ENCODE measurements around the gene STPG3. TPM values are rescaled to one million over a fixed set of nuclear protein-coding genes. Genes with fewer than 3 reads are reported as not detected.
"Not testable (repeated sequence)": the region's sequence is repeated elsewhere in the genome, so short reads cannot be mapped to it uniquely, and the experiment has no call there.

The STPG3 gene
- polyA plus RNA-seq, 1 donor (not counting 4 experiments of a cell fraction or from before 2014, with no cell fraction given), result not detected

- Histone ChIP-seq H3K27me3 (ENCODE audit: control insufficient read depth, extremely low read depth, insufficient read depth, low read length) (peaks cover 9% of the 10 kb centered on the region), H3K4me2 (ENCODE audit: control insufficient read depth, extremely low read depth, insufficient read depth, low read depth, low read length) (no peak overlapping the region), H2AFZ (ENCODE audit: control insufficient read depth, low read length) (no peak overlapping the region), H3K4me1 (ENCODE audit: control insufficient read depth, extremely low read depth, insufficient read depth, low read length) (peaks cover 7% of the 10 kb centered on the region), H3K36me3 (ENCODE audit: control insufficient read depth in 2 of 2, extremely low read depth in 1 of 2, insufficient read depth in 2 of 2, low read length in 2 of 2) (peaks cover 8 to 15% of the 10 kb centered on the region in 2 experiments), H3K4me3 (ENCODE audit: control insufficient read depth in 2 of 3, extremely low read depth in 1 of 3, insufficient read depth in 2 of 3, low read depth in 1 of 3, low read length in 3 of 3) (no peak overlapping the region), H3K79me2 (ENCODE audit: control insufficient read depth, insufficient read depth, low read length) (peaks cover 24% of the 10 kb centered on the region), H3K27ac (ENCODE audit: control insufficient read depth, insufficient read depth, low read length) (no peak overlapping the region), H3K9me1 (ENCODE audit: control insufficient read depth, extremely low read depth, insufficient read depth, low read length) (no peaks in the 10 kb centered on the region), H4K20me1 (ENCODE audit: control insufficient read depth, extremely low read depth, insufficient read depth, low read length) (peaks cover 15% of the 10 kb centered on the region), H3K9me3 (ENCODE audit: control insufficient read depth, low read depth, low read length) (no peaks in the 10 kb centered on the region), H3K9ac (ENCODE audit: control insufficient read depth, extremely low read depth, insufficient read depth, low read length) (no peak overlapping the region)
- TF ChIP-seq EZH2 (IDR thresholded peaks at IDR 0.05; ENCODE audit: low read length), result no peak
- TF ChIP-seq CTCF (optimal IDR thresholded peaks at IDR 0.05 in 1 of 3, IDR thresholded peaks at IDR 0.05 in 1 of 3, conservative IDR thresholded peaks at IDR 0.05 in 1 of 3; ENCODE audit: extremely low read depth in 1 of 3, insufficient read depth in 2 of 3, low read length in 3 of 3), result no peak
- no peak for DNase-seq (ENCODE audit: low read depth, low spot score)
- no peak for FAIRE-seq
- dilution Hi-C loops (cut with MboI; ENCODE audit: extremely low pct_ligation_motif_present, low sequenced_read_pairs), result no loop called here
Observed at GRCh38 chr9:137237759-137238726, 13.0 kb upstream of the STPG3 start.

GRCh38 chr9:137239541-137240200, 11.4 kb upstream of the STPG3 start:
- Histone ChIP-seq H3K9ac (ENCODE audit: control insufficient read depth, extremely low read depth, insufficient read depth, low read length) (peak overlapping the region; percentile 92), H3K4me1 (ENCODE audit: control insufficient read depth, extremely low read depth, insufficient read depth, low read length) (peaks cover 24% of the 10 kb centered on the region), H3K4me2 (ENCODE audit: control insufficient read depth, extremely low read depth, insufficient read depth, low read depth, low read length) (peak overlapping the region; percentile 82), H3K79me2 (ENCODE audit: control insufficient read depth, insufficient read depth, low read length) (peaks cover 33% of the 10 kb centered on the region), H4K20me1 (ENCODE audit: control insufficient read depth, extremely low read depth, insufficient read depth, low read length) (peaks cover 28% of the 10 kb centered on the region), H3K27ac (ENCODE audit: control insufficient read depth, insufficient read depth, low read length) (peak overlapping the region; percentile 90), H3K4me3 (ENCODE audit: control insufficient read depth in 2 of 3, extremely low read depth in 1 of 3, insufficient read depth in 2 of 3, low read depth in 1 of 3, low read length in 3 of 3) (peak overlapping the region; percentile 77 to 85 (median 80)), H3K36me3 (ENCODE audit: control insufficient read depth in 2 of 2, extremely low read depth in 1 of 2, insufficient read depth in 2 of 2, low read length in 2 of 2) (peaks cover 11 to 26% of the 10 kb centered on the region in 2 experiments)
- H3K9me3 ChIP-seq (ENCODE audit: control insufficient read depth, low read depth, low read length); dilution Hi-C loops (cut with MboI; ENCODE audit: extremely low pct_ligation_motif_present, low sequenced_read_pairs); H3K27me3 ChIP-seq (ENCODE audit: control insufficient read depth, extremely low read depth, insufficient read depth, low read length); H2AFZ ChIP-seq (ENCODE audit: control insufficient read depth, low read length); DNase-seq (ENCODE audit: low read depth, low spot score); FAIRE-seq; H3K9me1 ChIP-seq (ENCODE audit: control insufficient read depth, extremely low read depth, insufficient read depth, low read length): not testable (repeated sequence)
